Left colon (tissue), 2 donors: ENCODE results near the gene MAB21L4. TPM values are rescaled to one million over a fixed set of nuclear protein-coding genes. Genes with fewer than 3 reads are reported as not detected.

Experiments
- ATAC-seq: fragments of 200-7000 bp; cut with Tn5 transposase; one replicate; pipeline ENCODE4 v1.9.1; 2020; ENCODE audit warnings: mild to moderate bottlenecking, moderate library complexity
- DNase-seq, 2 donors: peaks; one replicate each; pipeline ENCODE4 v3.0.0-alpha.2; 2020
- intact Hi-C, 2 donors: fragments of 100-400 bp; cut with DNase I in 1 of 2; cut with micrococcal nuclease in 1 of 2; formaldehyde crosslinking; loops; one replicate each; pipeline versions ENCODE4 v1.11.2 to v1.14.0; 2022; cut with DNase I, micrococcal nuclease
- long read RNA-seq: library from polyadenylated mRNA; unstranded; transcript quantifications from one replicate; pipeline ENCODE4 v2.0.0, GENCODE V29; 2021
- total RNA-seq, 2 donors: library from RNA; stranded (reverse); fragmentation: NEBNext Ultra II Directional; extraction: Animal tissue kit (Norgen Biotek cat#: 25700); gene quantifications; one replicate each; pipeline ENCODE4 v1.2.1, GENCODE V29; 2021
- donor health status: DM: no; HTN: no; CAD: no.
- donor health status: DM: yes; HTN: yes; CAD: no.

Gene MAB21L4
- 10 to 100 TPM in 1 of 2 donors, 1 to 10 TPM in 1; 4.5 to 11.8 TPM for total RNA-seq
- long read RNA-seq, transcript MAB21L4-202 (5 exons, 1,911 nt): major isoform, 7 of 28 reads
- long read RNA-seq, partial matches to known transcripts: 10 of 28 reads
- long read RNA-seq, other reads (novel, unspliced or antisense): 8 of 28 reads

DNA sequence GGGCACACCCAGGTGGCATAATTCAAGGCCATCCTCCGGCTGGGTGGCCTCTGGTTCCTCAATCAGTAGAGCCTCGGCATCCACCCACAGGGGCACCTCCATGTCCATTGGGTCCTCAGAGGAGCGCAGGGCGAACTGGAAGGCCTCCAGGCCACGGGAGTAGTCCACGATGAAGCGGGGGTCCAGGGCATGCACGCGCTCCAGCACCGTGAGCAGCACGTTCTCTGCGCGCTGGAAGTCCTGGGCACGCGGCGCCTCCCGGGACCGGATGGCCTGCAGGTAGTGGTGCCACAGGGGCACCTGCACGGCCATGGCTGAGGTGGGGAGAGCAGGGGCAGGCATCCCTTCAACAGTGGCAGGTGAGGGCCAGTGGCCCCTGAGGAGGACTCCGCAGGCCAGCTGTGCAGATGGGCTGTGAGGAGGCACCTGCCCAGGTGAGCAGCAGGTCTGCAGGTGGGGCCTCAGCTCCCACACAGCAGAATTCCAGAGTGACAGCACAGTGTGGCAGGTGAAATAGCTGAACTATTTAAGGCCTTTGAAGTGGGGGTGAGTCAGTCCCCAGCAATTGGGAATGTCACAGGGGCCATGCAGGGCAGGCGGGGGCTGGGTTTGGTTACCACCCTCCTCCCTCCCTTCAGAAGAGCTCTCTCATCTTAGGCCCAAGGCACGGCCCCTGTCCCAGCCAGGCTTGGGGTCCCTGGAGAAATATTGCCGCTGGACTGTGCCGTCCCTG, at the start of gene MAB21L4:
MAB21L4 (minus strand) TSS at position 501 of the 733 bp plus-strand sequence; CDS start at position 342, 159 bp downstream.
- DNase-seq (no peak), ATAC-seq (no peak)
- intact Hi-C loops: no loop called here

DNA sequence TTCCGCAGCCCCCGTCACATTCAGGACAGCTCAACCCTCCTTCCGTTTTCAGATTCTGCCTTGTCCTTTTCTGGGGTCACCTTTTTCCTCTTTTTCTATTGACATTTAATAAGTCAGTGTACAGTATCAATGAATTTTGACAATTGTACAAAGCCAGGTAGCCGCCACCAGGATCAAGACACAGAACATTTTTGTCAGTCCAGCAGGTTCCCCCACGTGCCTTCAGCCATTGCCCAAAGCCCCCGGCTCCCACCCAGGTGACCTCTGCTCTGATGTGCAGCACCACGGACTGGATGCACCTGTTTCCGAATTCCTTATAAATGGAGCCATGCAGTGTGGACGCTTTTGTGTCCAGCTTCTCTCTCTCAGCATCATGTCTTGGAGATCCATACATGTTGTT, 40.1 kb upstream of the MAB21L4 start:
- no peak for DNase-seq
- ATAC-seq: no peak
- intact Hi-C loops: no loop called here

DNA sequence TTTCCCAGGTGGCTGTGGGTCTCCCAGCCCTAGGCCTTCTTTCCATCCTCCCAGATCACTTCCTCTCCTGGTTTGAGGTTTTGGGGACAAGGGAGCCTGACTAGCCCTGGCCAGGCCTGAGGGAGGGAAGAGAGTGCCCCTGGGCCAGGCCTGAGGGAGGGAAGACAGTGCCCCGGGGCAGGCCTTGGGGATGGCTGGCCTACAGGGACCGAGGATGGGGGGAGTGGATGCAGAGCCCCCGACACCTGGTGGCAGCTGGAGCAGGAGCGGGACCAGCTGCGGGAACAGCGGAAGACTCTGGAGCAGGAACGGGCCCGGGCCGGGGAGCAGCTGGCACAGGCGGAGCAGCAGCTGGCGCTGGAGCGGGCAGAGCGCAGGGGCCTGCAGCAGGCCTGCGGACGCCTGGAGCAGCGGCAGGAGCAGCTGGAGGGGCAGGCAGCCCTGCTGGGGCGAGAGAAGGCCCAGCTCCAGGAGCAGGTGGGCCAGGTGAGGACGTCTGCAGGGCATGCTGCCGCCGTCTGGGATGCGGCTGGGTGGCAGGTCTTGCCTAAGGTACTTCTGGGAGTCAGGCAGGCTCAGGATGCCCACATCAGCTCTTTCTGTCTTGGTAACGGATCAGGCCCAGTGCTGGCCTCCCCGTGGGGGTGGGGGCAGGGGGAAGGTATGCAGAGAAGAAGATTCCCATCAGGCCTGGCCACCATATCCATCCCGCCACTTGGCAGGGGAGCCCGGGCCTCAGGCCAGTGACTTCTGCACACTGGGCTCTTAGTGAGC, 39.3 kb upstream of the MAB21L4 start:
- no peak for ATAC-seq
- peak in 1 of 2 donors; percentile 21 for DNase-seq
- intact Hi-C loops: no loop called here

DNA sequence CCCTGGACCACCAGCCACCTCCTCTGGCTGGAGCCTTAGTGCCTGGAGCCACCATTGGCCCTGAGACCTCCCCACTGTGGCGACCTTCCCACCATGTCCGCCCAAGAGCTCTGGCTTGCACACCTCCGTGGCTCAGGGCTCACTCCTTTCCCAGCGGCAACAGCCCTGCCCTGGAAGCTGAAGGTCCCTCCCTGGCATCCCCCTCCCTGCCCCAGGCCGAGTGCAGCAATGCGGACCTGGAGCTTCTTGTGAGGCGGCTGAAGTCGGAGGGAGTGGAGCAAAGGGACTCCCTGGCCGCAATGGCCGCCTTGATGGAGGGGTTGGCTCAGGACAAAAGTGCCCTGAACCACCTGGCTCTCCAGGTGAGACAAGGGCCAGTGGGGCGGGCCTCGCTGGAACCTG, 38.7 kb upstream of the MAB21L4 start:
- ATAC-seq: no peak
- peak in 1 of 2 donors; percentile 8 for DNase-seq

DNA sequence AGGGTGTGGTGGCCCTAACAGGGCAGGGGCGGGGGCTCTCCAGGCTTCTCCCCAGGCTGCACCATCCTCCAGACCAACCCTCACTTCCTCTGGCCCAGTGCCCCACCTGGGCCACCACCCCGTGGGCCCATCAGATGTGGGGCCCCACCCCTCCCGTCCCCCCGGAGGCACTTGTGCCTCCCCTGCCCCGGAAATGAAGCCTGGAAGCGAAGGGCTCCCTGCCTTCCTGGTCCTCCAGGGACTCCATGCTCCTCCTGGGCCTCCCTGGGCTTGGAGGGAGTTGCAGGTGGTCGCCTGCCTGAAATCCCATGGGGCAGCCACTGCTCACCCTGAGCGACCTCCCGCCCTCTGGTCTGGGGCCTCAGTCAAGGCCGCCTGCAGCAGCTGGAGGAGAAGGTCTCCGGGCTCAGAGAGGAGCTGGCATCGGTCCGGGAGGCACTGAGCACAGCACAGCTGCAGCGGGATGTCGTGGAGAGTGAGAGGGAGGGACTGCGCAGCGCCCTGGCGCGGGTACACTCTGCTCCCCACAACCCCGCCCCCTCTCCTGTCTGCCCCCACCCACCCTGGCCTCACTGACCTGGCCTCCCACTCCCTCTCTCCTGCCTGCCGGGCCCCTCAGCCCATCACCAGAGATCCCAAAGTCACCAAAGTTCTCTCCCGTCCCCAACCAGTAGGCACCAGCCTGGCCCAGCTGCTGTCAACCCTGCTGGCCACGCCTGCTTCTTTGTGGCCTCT, 38.2 kb upstream of the MAB21L4 start:
- ATAC-seq (no peak), DNase-seq (peak; percentile 6 to 21)
- intact Hi-C loops: no loop called here

More for the DNA sequence above, 38.7 kb upstream of the MAB21L4 start:
- intact Hi-C loops: no loop called here

DNA sequence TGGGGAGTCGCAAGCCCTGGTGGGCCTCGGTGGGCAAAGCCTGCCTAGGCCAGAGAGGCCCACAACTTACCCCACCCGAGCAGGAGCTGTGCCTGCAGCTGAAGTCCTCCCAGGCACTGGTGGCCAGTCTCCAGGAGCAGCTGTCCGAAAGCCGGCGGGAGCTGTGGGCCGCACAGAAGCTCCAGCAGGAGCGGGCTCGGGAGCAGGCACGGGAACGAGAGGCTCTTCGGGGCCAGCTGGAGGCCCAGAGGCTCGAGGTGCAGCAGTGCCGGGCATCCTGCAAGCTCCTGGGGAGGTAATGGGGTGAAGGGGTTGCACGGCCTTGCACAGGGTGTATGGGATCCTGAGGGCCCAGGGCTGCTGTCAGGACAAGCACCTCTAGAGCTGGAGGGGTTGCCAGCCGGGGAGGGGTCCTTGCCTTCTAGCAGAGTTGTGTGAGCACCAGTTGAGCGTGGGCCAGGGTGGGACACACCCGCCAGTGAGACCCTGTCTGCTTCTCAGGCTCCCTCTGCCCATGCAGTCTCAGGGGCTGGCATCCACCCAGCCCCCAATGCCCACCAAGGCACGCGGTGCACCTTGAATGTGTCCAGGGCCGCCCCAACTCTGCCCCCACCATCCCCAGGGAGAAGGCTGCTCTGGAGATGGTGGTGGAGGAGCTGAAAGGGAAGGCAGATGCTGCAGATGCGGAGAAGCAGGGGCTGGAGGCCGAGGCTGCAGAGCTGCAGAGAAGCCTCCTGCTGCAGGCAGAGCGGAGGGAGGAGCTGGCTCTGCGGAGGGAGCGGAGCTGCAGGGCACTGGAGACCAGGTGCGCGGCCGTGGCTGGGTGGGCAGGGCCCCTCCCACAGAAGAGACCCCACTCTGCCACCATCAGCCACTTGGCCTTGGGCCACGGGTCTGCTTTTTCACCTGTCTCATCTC, 37.4 kb upstream of the MAB21L4 start:
- DNase-seq (peak; percentile 7 to 16), ATAC-seq (no peak)
- intact Hi-C loops: no loop called here

DNA sequence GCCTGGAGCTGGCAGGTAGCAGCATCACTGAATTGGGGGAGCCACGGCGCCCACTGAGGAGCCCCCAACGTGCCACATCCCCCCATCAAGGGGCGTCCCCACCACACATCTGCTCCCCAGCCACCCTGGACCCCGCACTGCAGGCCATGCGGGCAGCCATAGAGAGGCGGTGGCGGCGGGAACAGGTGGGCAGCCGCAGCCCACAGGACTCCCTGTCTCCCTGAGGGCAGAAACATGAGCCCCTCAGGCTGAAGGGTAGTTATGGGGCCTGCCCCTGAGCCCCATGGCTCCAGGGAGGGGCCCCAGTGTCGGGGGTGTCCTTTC, 36.7 kb upstream of the MAB21L4 start:
- ATAC-seq (no peak), DNase-seq (no peak)
- intact Hi-C loops: no loop called here

DNA sequence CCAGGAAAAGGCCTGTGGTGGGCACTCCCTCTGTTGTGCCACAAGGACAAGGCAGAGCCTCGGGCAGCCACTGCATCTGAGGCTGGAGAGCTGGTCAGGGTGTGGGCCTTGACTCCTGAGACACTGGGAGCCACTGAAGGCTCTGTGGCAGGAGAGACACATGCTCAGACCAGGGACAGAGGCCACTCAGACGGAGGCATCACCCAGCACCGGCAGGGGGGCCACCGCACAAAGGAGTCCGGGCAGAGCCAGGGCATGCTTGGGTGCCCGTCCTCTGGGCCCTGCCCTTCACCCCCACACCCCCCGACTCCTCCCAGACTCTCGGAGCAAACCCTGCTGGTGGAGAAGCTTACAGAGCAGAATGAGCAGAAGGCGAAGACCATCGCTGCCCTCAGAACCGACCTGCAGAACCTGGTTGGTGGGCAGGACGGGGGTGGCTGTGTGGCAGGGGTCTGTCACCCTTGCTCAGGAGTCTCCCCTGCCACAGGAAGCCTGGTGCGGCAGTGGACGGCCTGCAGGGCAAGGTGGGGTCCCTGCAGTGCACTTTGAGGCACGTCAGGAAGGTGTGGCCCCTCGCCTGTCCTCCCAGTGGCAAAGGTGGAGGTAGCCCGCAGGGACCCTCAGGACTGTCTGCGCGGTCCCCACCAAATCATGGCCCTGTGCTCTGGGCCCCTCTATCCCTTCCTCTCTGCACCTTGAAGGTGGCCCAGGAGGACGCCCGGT, 36.2 kb upstream of the MAB21L4 start:
- no peak for ATAC-seq
- DNase-seq: peak in 1 of 2 donors; percentile 24
- intact Hi-C loops: no loop called here

- intact Hi-C loops: no loop called here
- no peak for ATAC-seq
- DNase-seq: peak in 1 of 2 donors; percentile 5
Observed at GRCh38 chr2:240931319-240931949, 35.5 kb upstream of the MAB21L4 start.

DNA sequence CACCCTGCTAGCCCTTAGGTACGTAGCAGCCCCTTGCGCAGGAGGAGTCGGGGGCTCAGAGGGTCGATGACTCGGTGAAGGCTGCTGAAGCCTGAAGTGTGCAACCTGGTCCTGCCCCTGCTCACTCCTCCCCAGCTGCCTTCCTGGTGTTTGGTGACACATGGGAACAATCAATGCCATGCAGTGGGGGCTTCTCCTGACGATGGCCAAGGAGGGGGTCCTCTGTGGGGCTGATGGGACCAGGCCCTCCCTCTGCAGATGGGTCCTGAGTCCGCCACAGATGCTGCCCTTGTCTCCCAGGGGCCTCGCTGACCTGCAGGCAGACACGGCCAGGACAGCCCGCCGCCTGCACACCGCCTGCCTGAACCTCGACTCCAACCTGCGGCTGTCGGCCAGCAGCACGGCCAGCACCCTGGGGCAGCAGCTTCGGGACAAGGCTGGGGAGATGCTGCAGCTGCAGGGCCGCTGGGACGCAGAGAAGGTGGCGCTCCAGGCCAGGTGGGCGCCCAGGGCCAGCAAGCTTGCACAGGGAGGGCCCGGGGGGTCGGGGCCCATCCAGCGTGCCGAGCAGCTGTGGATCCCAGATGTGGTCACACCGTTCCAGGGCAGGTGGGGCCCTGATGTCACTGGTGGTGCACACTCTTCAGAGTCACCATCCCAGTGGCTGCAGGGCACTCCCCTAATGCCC, 34.8 kb upstream of the MAB21L4 start:
- intact Hi-C loops: no loop called here
- peak in 1 of 2 donors; percentile 13 for DNase-seq

GRCh38 chr2:240930096-240930630, 34.2 kb upstream of the MAB21L4 start:
- intact Hi-C loops: no loop called here
- peak in 1 of 2 donors; percentile 5 for DNase-seq
- no peak for ATAC-seq

More for the DNA sequence above, 34.8 kb upstream of the MAB21L4 start:
- no peak for ATAC-seq

DNA sequence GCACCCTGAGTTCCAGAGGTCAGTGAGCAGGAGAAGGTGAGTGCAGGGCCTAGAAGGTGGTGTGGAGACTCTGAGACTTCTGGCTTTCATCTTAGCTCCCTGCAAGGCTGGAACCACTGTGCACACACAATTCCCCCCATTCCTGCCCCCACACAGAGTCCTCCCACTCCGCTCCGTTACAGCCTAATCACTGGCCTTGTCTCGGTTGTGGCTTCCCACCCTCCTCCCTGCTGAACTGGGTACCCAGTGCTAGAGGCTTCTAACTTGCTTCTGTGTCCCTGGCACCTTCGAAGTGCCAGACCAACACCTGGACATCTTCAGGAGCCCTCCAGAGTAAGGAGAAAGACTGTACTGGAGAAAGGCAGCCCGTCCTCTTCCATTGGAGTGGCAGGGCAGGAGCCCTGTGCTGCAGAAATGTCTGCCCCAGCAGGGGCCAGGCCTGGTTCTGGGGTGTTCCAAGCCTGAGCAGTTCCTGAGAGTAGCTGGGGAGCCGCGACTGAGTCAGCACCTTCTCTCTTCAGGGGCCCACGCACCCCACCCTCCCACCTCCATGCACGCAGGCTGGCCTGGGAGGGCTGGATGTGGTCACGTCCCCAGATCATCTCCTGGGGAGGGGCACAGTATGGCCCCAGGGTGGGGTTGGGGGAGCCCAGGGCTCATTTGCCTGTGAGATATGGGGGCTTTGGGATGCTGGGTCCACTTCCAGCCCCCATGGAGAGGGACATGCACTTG, 33.6 kb upstream of the MAB21L4 start:
- DNase-seq: peak in 1 of 2 donors; percentile 3
- ATAC-seq: no peak
- intact Hi-C loops: no loop called here

- ATAC-seq (no peak), DNase-seq (peak in 1 of 2 donors; percentile 13)
- intact Hi-C loops: no loop called here
Observed at GRCh38 chr2:240928476-240929363, 32.8 kb upstream of the MAB21L4 start.

- DNase-seq (no peak), ATAC-seq (no peak)
- intact Hi-C loops: no loop called here
Observed at GRCh38 chr2:240927390-240927781, 31.4 kb upstream of the MAB21L4 start.
